DMS79 (cell line): ENCODE data around the gene SIK3.
"Not testable (repeated sequence)": the region's sequence is repeated elsewhere in the genome, so short reads cannot be mapped to it uniquely, and the experiment has no call there.

Experiments
- DNase-seq: peaks from one replicate; lab custom pipeline; 2025; lab: John Stamatoyannopoulos, UW

The SIK3 gene

GRCh38 chr11:117045956-117046355 is 52.3 kb downstream of the SIK3 start:
- DNase-seq: no peak

- no peak for DNase-seq
Measured at GRCh38 chr11:117045196-117045595, 53.0 kb downstream of the SIK3 start.

DNA sequence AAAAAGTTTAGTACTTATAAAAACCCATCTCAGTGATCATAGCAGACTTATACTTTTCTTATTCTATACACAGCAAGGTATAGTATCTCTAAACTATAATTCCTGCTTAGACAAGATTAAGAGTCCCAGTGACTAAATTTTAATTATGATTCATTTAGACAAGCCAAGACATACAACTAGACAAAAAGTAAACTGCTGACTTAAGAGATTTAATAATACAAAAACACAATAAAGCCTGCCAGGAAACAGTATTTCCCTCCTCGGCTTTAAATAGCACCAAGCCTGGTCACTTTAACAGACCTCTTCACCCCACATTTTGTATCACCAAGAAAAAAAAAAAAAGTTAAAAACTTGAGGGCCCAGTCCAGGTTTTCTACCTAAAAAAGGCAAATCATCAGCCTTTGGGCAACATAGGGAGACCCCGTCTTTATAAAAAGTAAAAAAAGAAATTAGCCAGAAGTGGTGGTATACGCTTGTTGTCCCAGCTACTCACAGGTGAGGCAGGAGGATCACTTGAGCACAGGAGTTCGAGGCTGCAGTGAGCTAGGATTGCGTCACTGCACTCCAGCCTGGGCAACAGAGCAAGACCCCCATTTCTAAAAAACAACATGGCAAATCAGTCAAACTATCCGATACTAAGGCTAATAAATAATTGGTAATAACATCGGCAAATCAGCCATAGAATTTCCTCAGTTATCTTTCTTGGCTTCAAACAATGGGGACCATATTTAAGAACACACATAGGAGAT is 53.8 kb downstream of the SIK3 start:
- DNase-seq: no peak

DNA sequence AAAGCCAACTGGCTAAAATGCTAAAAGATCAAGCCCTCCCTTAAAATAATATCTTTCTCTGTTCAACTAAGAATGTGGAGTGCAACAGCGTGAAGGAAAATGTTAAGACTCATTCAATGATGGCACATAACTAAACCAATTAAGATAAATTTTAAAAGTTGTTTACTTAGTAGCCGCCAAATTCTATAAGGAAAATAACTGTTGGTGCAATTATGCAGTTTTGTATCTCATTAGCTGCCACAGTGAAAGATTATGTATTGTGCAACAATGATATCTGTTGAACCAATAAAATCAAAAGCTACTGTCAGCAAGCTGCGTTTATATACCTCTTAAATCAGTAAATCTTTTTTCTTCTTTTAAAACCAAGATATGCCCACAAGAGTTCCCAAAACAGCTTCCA is 55.5 kb downstream of the SIK3 start:
- no peak for DNase-seq

- DNase-seq: no peak
Measured at GRCh38 chr11:117039900-117040299, 58.3 kb downstream of the SIK3 start.

DNA sequence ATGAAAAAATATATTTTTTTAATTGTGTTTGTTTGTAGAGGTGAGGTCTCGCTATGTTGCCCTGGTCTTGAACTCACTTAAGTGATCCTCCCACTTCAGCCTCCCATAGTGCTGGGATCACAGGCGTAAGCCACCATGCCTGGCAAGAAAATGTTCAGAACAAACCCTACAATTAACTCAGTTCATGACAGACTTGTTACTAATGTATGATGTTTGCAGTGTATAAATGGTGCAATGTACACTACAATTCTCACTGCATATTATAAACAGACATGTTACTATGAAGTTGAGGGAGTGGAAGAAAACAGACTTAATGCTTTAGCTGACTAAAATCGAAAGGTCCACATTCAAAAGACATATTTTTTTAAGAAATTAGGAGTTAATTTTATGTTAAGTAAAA is 59.0 kb downstream of the SIK3 start:
- DNase-seq: no peak

DNA sequence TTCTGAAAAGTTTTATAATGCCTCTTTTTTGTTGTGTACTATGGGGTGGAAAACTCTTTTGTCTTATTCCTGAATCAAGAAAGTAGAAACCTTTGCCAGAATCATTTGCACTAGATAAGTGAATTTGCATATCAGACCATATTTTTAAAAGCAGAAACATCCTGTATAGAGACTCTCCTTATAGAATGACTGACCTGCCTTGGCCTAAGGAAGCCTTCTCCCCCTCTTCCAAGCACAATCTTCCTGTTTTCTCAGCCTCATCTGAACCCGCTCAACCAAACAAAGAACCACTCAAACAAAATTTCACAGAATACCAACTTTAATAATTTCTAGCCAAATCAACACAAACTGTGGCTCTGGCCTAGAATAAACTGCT is 60.3 kb downstream of the SIK3 start:
- DNase-seq: no peak

- DNase-seq: no peak
Measured at GRCh38 chr11:117037279-117037974, 60.8 kb downstream of the SIK3 start.

DNA sequence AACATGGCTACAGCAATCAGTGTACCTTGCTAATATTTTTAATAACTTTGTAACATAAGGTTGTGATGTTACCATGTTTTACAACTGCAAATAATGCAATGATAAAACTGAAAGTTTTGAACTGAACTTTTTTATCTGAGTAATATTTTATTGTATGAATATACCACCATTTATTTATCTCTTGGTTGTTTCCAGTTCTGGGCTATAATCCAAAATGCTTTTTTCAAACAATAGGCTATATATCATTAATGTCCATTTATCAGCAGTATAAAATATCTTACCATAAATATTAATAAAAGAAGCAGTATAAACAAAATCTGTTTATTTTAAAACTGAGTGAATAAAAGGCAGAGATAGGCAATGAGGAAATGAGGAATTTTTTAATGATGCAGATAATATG is 63.3 kb downstream of the SIK3 start:
- no peak for DNase-seq

GRCh38 chr11:117026593-117027330 is 71.5 kb downstream of the SIK3 start:
- DNase-seq: no peak

DNA sequence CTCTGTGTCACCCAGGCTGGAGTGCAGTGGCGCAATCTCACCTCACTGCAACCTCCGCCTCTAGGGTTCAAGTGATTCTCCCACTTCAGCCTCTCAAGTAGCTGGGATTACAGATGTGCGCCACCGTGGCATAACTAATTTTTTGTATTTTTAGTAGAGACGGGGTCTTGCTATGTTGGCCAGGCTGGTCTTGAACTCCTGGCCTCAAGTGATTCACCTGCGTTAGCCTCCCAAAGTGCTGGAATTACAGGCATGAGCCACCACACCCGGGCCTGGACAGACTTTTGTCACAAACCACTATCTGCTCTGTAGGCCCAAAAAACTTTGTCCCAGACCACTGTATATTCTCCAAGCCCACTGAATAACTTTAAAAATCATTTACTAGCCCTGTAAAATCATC is 74.5 kb downstream of the SIK3 start:
- not testable (repeated sequence) for DNase-seq

DNA sequence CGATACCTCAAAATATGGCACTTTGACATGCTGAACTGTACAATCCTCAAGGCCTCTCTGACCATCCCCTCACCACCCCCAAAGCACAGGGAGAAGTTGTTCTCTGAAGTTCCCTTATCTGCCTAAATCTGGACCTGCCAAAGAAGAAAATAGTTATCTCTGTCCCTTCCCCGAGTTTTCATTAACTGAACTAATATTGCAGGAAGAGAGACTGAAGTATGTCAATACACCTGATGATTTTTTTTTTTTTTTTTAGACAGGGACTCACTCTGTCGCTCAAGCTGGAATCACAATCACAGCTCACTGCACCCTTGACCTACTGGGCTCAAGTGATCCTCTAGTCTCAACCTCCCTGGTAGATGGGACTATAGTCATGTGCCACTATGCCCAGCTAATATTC is 75.0 kb downstream of the SIK3 start:
- DNase-seq: no peak

DNA sequence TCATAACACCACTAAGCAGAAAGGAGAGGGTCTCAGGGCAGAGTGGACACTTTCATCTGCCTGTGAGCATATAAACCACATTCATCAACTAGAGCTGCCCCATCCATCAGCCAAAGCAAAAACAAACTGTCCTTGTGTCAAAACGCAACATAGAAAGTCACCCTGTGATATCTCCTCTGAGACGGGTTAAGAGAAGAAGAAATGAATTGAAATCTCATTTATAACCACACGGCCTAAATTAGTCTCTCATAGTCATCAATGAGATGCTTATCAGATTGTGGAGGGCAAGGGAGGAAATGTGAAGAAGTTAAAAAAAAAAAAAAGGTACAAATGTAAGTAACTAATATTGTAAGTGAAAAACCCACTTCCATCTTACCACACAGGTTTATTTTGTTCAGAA is 75.7 kb downstream of the SIK3 start:
- no peak for DNase-seq

DNA sequence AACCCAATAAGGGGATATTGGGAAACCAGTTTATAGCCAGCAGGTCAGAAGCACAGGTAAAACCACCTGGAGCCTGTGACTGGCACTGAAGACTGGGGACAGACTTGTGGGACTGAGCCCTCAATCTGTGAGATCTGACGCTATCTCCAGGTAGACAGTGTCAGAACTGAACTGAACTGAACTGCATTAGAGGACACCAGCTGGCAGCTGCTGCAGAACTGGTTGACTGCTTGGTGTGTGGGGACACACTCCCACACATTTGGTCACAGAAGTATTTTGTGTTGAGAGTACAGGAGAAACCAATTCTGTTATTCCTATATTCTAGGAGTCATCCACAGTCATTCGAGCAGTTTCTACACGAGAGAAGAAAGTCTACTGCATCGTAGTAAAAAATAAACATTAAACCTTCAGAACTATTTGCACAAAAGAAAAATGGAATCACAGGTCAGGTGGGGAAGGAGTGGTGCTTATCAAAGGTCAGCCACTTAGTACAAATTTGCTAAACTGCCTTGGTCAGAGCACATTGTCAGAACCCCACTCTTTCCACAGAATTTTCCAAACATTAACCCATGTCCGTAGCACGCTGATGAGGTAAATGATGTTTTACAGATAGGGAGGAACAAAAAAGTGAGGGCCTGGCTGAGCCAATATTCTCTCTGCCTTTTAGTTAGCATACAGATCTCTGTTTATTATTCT is 77.2 kb downstream of the SIK3 start:
- DNase-seq: no peak

- DNase-seq: no peak
Measured at GRCh38 chr11:117020287-117020686, 77.9 kb downstream of the SIK3 start.

- DNase-seq: no peak
Measured at GRCh38 chr11:117019871-117020270, 78.4 kb downstream of the SIK3 start.

DNA sequence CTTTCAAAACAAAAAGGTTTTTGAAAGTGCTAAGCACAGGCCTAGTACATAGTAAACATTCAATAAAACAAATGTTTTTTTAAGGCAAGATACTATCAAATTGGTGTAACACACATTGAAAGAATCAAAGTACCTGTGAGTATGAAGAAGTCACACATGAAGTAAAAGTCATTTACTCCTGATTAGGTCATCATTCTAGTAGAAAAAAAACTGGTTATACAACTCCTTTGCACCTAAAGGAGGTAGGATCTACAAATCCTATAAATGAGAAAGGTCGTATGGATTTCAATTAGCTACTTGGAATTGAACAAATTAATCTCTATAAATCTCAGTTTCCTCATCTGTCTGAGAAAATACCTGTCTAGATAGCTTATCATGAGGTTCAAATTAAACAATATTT is 80.8 kb downstream of the SIK3 start:
- DNase-seq: no peak

DNA sequence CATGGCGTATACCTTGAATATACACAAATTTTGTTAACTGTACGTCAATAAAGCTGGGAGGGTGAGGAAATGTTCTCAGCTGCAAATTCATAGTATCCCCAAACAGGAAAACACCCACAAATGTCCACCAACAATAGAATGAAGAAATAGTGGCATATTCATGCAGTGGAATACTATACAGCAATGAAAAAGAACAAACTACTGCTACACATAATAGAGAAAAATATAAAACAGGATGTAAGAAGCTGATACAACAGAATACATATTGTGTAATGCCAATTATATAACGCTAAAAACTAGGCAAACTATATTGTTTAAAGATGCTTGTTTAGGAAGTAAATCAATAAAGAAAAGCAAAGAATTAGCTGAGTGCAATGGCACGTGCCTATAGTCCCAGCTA is 81.5 kb downstream of the SIK3 start:
- DNase-seq: no peak

DNA sequence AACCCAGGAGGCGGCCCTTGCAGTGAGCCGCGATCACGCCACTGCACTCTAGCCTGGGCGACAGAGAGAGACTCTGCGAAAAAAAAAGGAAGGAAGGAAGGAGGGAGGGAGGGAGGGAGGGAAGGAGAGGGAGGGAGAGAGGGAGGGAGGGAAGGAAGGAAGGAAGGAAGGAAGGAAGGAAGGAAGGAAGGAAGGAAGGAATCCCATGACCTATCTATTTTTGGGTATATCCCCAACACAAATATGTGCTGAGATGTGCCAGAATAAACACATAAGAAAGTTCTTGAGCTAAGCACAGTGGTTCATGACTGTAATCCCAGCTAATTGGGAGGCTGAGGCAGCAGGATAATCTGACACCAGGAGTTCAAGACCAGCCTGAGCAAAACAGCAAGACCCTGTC is 82.0 kb downstream of the SIK3 start:
- no peak for DNase-seq

DNA sequence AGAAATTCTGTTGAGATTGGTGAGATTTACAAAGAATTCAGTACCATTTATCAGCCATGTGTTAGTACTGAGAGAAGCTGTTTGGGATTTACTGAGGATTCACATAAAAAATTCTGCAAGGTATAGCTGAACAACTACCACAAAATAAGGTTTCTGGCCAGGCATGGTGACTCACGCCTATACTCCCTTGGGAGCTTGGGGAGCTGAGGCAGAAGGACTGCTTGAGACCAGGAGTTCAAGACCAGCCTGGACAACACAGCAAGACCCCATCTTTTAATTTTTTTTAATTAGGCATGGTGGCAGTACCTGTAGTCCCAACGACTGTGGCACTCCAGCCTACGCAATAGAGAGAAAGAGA is 86.7 kb downstream of the SIK3 start:
- no peak for DNase-seq

DNA sequence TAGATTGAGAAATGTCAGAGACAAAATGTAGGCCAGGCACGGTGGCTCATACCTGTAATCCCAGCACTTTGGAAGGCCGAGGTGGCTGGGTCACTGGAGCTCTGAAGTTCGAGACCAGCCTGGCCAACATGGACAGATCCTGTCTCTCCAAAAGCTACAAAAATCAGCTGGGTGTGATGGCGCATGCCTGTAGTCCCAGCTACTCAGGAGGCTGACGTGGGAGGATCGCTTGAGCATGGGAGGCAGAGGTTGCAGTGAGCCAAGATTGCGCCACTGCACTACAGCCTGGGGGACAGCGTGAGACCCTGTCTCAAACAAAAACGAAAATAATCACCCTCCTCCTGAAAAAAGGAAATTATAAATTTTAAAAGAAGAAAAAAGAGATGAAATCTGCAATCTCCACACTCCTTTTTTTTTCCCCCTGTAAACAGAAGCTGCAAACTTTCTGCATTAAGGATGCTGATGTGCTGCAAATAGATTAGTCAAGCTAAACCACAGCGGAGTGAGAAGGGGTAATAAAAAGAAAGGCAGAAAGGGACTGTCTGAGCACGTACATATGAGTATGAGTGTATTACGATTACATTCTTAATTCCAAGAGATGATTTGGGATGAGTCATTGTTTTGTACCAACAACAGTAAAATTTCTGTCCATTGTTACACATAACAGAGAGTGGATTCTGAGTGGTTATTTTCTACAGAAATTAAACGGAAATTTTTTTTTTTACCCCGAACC is 87.3 kb downstream of the SIK3 start:
- DNase-seq: no peak
